GM18951 (cell line): ENCODE data around the gene CAPN10.

Source experiments
- POLR2A ChIP-seq: IDR thresholded peaks from 4 replicates; pipeline ENCODE4 v1.6.1; 2011; ENCODE audit warnings: mild to moderate bottlenecking; ENCODE audit not compliant: insufficient read length, insufficient read depth; ENCODE audit errors: extremely low read depth
- in situ Hi-C: fragments of 300-500 bp; cut with MboI; formaldehyde crosslinking; loops from one replicate; pipeline ENCODE4 v1.12.0; 2022; ENCODE audit warnings: low sequenced_read_pairs, mixed read lengths, inconsistent platforms; ENCODE audit not compliant: unreplicated experiment

The CAPN10 gene

DNA sequence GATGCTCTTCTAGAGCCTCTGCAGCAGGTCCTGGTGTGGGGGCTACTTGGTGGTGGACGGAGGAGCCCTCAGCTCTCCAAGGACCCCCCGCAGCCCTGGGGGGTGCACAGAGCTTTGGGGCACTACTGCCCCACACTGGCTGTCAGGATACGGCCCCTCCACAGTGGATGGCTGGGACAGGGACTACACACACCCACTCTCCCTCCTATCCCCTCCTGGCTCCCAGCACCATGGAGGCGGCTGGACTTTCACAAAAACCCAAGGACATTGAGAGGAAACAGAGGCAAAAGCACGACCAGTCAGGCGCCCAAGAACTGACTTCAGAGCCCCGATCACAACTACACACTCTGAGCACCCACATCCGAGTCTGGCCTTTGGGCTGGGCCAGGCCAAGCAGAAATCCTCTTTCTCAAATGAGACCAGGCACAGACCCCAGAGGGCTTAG is 51.4 kb downstream of the CAPN10 start:
- in situ Hi-C loops, result no loop called here
- TF ChIP-seq POLR2A, result no peak

- in situ Hi-C loops, result no loop called here
- TF ChIP-seq POLR2A, result no peak
Measured at GRCh38 chr2:240638512-240639160, 52.1 kb downstream of the CAPN10 start.

GRCh38 chr2:240639566-240639965 is 53.0 kb downstream of the CAPN10 start:
- no peak for TF ChIP-seq POLR2A
- in situ Hi-C loops, result no loop called here

- TF ChIP-seq POLR2A, result no peak
- in situ Hi-C loops, result no loop called here
Measured at GRCh38 chr2:240640939-240641338, 54.4 kb downstream of the CAPN10 start.

DNA sequence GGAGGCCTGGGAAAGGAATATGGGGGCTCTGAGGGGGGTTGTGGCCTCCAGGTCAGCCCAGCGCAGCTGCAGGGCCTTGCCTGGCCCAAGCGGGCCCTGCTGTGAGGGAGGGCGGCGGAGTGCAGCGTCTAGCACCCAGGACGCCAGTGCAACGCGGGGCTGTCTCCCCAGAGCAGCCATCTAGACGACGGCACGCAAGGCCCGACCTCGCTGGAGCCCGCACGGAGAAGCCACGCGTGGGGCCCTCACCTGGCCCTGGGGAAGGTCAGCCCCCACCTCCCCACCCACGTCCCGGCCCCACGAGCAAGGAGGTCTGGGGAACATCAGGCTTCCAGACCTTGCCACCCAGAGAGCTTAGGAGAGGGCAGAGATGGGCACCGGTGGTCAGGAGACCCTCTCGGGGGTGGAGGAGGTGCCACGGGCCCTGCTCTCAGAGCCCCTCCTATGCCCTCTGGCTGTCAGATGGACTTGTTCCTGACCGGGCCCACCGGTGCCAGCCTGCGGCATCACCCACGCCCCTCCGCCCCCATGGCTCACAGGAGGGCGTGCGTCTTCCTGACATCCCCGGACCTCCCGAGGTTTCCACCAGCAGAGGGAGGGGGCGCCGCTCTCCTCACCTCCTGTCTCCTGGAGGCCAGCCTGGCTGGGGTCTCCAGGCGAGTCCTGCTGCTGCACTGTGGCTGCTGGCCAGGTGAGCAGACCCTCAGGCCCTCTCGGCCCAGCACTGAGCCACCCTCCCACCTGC is 55.7 kb downstream of the CAPN10 start:
- in situ Hi-C loops, result no loop called here
- no peak for TF ChIP-seq POLR2A

DNA sequence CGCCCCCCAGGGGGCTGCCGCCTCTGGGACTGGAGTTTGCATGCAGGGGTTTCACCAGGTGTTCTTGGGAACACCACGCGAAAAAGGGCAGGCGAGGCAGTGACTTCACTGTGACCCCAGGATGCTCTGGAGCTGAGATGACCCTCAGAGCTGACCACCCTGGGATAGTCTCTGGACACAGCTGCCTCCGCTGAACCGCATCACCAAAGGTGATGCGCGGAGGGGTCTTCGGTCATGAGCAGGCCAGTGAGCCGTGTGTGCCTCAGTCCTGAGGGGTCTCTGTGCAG is 56.2 kb downstream of the CAPN10 start:
- in situ Hi-C loops, result no loop called here
- no peak for TF ChIP-seq POLR2A

- no peak for TF ChIP-seq POLR2A
- in situ Hi-C loops, result no loop called here
Measured at GRCh38 chr2:240643093-240643810, 56.7 kb downstream of the CAPN10 start.

DNA sequence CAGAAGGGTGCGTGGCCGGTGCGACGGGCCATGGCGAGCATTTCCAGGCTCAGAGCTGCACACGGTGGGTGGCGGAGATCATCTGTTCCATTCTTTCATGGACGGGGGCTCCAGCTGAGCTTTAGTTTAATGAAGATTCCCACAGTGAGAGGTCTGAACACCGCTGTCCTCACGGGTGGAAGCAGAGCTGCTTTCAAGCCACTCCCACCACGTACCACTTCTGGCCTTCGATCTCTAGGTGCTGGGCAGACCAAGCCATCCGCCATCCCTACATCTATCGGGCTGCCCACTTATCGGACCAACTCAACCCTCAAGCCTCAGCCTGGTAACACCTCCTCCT is 57.2 kb downstream of the CAPN10 start:
- in situ Hi-C loops, result no loop called here
- TF ChIP-seq POLR2A, result no peak

DNA sequence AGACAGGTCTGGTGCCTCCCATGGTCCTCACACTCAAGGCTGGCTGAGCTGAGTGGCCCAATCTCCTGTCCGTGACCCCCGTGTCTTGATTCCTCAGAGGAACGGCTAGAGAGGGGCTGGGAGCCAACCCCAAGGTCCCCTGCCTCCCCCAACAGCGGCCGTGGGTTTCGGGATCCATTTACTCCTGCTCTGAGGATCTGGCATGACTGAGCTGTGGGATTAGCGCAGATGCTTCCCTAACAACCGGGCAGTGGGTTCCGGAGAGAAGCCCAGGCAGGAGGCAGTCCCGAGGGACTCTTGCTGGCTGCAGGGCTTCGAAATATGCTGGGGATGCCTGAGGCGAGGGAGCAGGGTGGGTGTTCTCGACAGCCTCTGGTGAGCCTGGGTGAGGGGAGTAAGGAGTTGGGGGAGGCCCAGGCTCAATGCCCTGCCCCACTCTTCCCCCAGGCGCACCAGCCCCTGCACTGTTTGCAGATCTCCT is 57.7 kb downstream of the CAPN10 start:
- in situ Hi-C loops, result no loop called here
- no peak for TF ChIP-seq POLR2A

DNA sequence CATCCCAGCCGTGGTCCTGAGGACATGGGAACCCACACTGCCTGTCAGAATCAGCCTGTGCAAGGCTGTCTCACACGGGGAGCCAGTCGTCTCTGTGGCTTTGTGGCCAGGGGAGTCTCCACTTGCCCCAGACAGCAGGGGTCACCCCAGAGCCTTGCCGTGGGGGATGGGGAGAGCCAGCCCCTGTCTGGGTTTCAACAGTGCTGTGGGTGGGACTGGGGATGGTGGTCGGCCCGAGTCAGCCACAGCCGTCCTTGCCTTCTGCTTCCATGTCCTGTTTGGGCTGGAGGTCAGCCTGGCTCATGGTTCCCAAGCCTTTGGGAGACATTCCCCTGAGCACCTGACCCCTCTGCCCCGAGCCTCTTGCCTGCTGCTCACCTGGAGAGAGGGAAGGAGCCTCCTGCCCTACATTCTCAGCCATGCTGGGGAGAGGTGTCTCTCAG is 58.3 kb downstream of the CAPN10 start:
- in situ Hi-C loops, result no loop called here

GRCh38 chr2:240645346-240645745 is 58.8 kb downstream of the CAPN10 start:
- no peak for TF ChIP-seq POLR2A
- in situ Hi-C loops, result no loop called here

More for the DNA sequence above, 58.3 kb downstream of the CAPN10 start:
- TF ChIP-seq POLR2A, result no peak

DNA sequence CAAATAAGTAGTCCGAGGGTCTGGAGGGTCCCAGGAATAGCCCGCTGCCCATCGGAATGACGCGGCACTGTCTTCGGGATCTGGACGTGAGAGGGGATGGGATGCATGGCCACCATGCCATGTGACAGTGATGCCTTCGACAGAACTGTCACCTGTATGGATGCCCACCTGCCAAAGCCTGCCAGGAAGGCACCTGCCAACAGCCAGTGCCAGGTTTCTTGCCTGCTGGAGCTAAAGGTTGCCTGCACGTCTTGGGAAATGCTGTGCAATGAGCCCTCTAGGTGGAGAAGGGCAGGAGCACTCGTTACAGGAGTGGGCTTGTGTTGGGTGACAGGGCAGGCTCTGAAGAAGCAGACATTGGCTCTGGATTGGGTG is 59.3 kb downstream of the CAPN10 start:
- in situ Hi-C loops, result no loop called here
- TF ChIP-seq POLR2A, result no peak

GRCh38 chr2:240646176-240646899 is 59.8 kb downstream of the CAPN10 start:
- TF ChIP-seq POLR2A, result no peak
- in situ Hi-C loops, result no loop called here
